ENCODE results near the gene POU2AF3. TPM values are rescaled to one million over a fixed set of nuclear protein-coding genes. Genes with fewer than 3 reads are reported as not detected.

POU2AF3 gene
- total and polyA plus RNA-seq, 3 experiments from 2014 or later = not detected

DNA sequence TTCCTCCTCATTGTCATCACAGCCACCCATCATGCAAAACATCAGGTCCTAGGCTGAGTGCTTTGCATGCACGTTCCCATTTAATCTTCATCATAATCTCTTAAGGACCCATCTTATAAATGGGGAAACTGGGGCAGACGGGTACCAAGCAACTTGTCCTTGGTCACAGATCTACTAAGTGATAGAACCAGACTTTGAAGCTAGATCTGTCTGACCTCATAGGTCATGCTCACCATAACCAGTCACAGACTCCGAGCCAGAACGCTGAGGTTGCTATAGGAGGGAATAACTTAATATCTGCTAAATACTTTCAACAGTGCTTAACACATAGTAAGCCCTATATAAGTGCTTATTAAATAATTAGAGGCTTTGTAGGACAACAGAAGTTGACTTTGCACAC lies 37.7 kb downstream of the POU2AF3 start:
- DNase-seq = no peak
- Mint-ChIP-seq H3K4me3 (no peak overlapping the region), H3K36me3 (peaks cover 0 to 5% (median 0%) of the 10 kb centered on the region in 3 donors), H3K9me3 (peaks cover 4 to 13% (median 6%) of the 10 kb centered on the region in 5 donors), H3K27me3 (peaks cover 3 to 9% of the 10 kb centered on the region in 2 donors), H3K4me1 (no peaks in the 10 kb centered on the region), H3K27ac (no peak overlapping the region)
- no peaks in the 10 kb centered on the region for H3K4me1 ChIP-seq (ENCODE audit: insufficient read depth, low read length)
- H3K9me3 ChIP-seq (ENCODE audit: low read length) = no peaks in the 10 kb centered on the region
- POLR2A ChIA-PET = no interaction called here
- no peaks in the 10 kb centered on the region for H3K36me3 ChIP-seq (ENCODE audit: insufficient read depth, low read length)
- no peak overlapping the region for H3K27ac ChIP-seq (ENCODE audit: low read depth, low read length)
- no peak overlapping the region for H3K4me3 ChIP-seq (ENCODE audit: low read length)
- CTCF ChIA-PET = no interaction called here
- H3K27me3 ChIP-seq (ENCODE audit: insufficient read depth, low read length, poor library complexity, severe bottlenecking) = no peaks in the 10 kb centered on the region

DNA sequence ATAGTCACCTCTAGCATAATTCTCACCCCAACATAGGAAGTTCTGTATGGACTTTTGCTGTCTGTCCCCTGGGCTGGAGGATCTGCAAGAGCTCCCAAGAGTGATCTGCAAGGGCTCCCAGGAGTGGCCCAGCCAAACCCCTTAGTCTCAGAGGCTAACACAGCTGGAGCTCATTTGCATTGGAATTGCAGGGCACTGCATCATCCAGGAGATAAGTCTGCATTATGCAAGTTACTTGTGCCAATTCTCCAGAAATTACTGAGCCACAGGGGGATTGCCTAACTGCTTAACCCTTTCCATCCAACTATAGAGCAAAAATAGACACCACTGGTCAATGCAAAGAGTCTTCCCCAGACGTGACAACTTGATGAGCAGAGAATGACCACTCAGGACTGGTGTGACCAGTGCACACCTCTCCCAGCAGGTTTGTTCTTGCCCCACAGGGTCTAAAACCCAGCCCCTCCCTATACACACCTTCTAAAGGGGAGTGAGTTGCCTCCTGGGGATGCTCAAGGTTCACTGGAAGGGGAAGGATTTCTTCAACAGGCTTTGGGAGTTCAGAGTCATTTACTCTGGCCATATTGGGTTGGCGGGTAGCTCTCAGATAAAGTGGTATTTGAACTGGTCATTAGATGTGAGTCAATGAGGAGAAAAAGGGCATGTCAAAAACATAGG lies 38.4 kb downstream of the POU2AF3 start:
- H3K9me3 Mint-ChIP-seq = peaks cover 4 to 13% (median 6%) of the 10 kb centered on the region in 5 donors
- Histone ChIP-seq H3K9me3 (ENCODE audit: low read length) (no peaks in the 10 kb centered on the region), H3K4me1 (ENCODE audit: insufficient read depth, low read length) (no peaks in the 10 kb centered on the region), H3K4me3 (ENCODE audit: low read length) (no peak overlapping the region), H3K27me3 (ENCODE audit: insufficient read depth, low read length, poor library complexity, severe bottlenecking) (no peaks in the 10 kb centered on the region), H3K36me3 (ENCODE audit: insufficient read depth, low read length) (no peaks in the 10 kb centered on the region), H3K27ac (ENCODE audit: low read depth, low read length) (no peak overlapping the region)
- no peaks in the 10 kb centered on the region for H3K4me1 Mint-ChIP-seq
- no peak overlapping the region for H3K4me3 Mint-ChIP-seq
- H3K36me3 Mint-ChIP-seq = peaks cover 0 to 5% (median 0%) of the 10 kb centered on the region in 3 donors
- ChIA-PET POLR2A (no interaction called here), CTCF (no interaction called here)
- peaks cover 3 to 9% of the 10 kb centered on the region in 2 donors for H3K27me3 Mint-ChIP-seq
- DNase-seq = no peak
- H3K27ac Mint-ChIP-seq = no peak overlapping the region

- peaks cover 4 to 13% (median 6%) of the 10 kb centered on the region in 5 donors for H3K9me3 Mint-ChIP-seq
- no peaks in the 10 kb centered on the region for H3K27me3 Mint-ChIP-seq
- H3K4me1 ChIP-seq (ENCODE audit: insufficient read depth, low read length) = no peaks in the 10 kb centered on the region
- H3K4me3 Mint-ChIP-seq = no peak overlapping the region
- H3K27me3 ChIP-seq (ENCODE audit: insufficient read depth, low read length, poor library complexity, severe bottlenecking) = no peaks in the 10 kb centered on the region
- no peak overlapping the region for H3K4me3 ChIP-seq (ENCODE audit: low read length)
- CTCF ChIA-PET = no interaction called here
- no peak overlapping the region for H3K27ac ChIP-seq (ENCODE audit: low read depth, low read length)
- peaks cover 0 to 5% (median 0%) of the 10 kb centered on the region in 3 donors for H3K36me3 Mint-ChIP-seq
- no peaks in the 10 kb centered on the region for H3K9me3 ChIP-seq (ENCODE audit: low read length)
- DNase-seq = no peak
- H3K27ac Mint-ChIP-seq = no peak overlapping the region
- H3K36me3 ChIP-seq (ENCODE audit: insufficient read depth, low read length) = no peaks in the 10 kb centered on the region
- POLR2A ChIA-PET = no interaction called here
- H3K4me1 Mint-ChIP-seq = no peaks in the 10 kb centered on the region
Measured at GRCh38 chr11:111339758-111340388, 41.5 kb downstream of the POU2AF3 start.

DNA sequence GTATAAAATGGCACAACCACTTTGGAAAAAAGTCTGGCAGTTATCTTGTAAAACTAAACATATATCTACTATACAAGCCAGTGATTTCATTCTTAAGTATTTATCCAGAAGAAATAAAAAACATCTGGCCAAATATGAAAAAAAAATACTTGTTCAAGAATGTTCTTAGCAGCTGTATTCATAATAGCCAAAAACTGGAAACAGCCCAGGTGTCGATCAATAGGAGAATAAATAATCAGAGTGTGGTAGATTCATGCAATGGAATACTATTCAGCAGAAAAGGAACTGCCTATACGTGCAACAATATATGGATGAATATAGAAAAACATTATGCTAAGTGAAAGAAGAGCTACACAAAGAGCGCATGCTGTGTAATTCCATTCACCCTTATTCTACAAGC lies 44.0 kb downstream of the POU2AF3 start:
- H3K36me3 ChIP-seq (ENCODE audit: insufficient read depth, low read length) = no peaks in the 10 kb centered on the region
- H3K4me1 ChIP-seq (ENCODE audit: insufficient read depth, low read length) = no peaks in the 10 kb centered on the region
- peaks cover 4 to 13% (median 6%) of the 10 kb centered on the region in 5 donors for H3K9me3 Mint-ChIP-seq
- no peak overlapping the region for H3K4me3 Mint-ChIP-seq
- no peak overlapping the region for H3K27ac Mint-ChIP-seq
- H3K27me3 ChIP-seq (ENCODE audit: insufficient read depth, low read length, poor library complexity, severe bottlenecking) = no peaks in the 10 kb centered on the region
- no peaks in the 10 kb centered on the region for H3K9me3 ChIP-seq (ENCODE audit: low read length)
- peaks cover 0 to 5% (median 0%) of the 10 kb centered on the region in 3 donors for H3K36me3 Mint-ChIP-seq
- no peak for DNase-seq
- H3K4me1 Mint-ChIP-seq = no peaks in the 10 kb centered on the region
- CTCF ChIA-PET = no interaction called here
- peaks cover 0 to 14% of the 10 kb centered on the region in 2 donors for H3K27me3 Mint-ChIP-seq
- no peak overlapping the region for H3K4me3 ChIP-seq (ENCODE audit: low read length)
- POLR2A ChIA-PET = no interaction called here
- no peak overlapping the region for H3K27ac ChIP-seq (ENCODE audit: low read depth, low read length)

GRCh38 chr11:111344032-111344431 lies 45.7 kb downstream of the POU2AF3 start:
- H3K4me1 ChIP-seq (ENCODE audit: insufficient read depth, low read length) = no peaks in the 10 kb centered on the region
- ChIA-PET POLR2A (no interaction called here), CTCF (no interaction called here)
- no peak overlapping the region for H3K27ac ChIP-seq (ENCODE audit: low read depth, low read length)
- H3K36me3 ChIP-seq (ENCODE audit: insufficient read depth, low read length) = no peaks in the 10 kb centered on the region
- H3K9me3 ChIP-seq (ENCODE audit: low read length) = no peaks in the 10 kb centered on the region
- DNase-seq = no peak
- H3K4me3 ChIP-seq (ENCODE audit: low read length) = no peak overlapping the region
- H3K27me3 Mint-ChIP-seq = peaks cover 0 to 14% of the 10 kb centered on the region in 2 donors
- no peaks in the 10 kb centered on the region for H3K27me3 ChIP-seq (ENCODE audit: insufficient read depth, low read length, poor library complexity, severe bottlenecking)
- H3K4me1 Mint-ChIP-seq = no peaks in the 10 kb centered on the region
- H3K36me3 Mint-ChIP-seq = peaks cover 0 to 5% (median 0%) of the 10 kb centered on the region in 3 donors
- no peak overlapping the region for H3K4me3 Mint-ChIP-seq
- H3K9me3 Mint-ChIP-seq = peaks cover 4 to 13% (median 6%) of the 10 kb centered on the region in 5 donors
- no peak overlapping the region for H3K27ac Mint-ChIP-seq

DNA sequence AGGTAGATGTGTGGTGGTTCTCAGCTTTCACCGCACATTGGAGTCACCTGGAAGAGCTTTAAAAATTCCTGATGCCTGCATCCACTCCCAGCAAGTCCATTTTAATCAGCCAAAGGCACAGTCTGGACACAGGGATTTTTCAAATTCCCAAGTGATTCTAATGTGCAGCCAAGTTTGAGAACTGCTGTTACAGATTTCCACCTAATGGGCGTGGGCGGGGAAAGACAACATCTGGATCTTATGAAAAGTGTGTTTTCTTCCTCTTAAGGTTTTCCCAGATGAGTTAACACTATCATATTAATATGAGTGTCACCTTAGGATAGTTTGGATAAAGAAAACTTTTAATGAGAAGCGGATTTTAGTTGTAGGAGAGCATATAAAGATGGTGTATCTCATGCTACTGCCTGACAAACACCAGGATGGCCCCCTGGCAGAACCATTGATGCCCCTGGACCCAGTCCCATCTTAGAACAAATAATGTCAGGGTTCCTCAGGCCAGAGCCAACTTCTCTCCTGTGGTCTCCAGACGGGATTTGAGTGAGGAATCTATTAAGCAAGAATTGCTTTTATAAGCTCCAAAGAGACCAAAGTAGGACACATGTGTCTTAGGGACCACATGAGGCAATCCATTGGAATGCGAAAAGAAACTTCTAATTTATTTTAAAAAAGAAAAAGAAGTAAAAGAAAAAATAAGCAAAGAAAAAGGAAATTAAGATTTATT lies 48.8 kb downstream of the POU2AF3 start:
- no peak overlapping the region for H3K4me3 Mint-ChIP-seq
- Histone ChIP-seq H3K4me1 (ENCODE audit: insufficient read depth, low read length) (no peaks in the 10 kb centered on the region), H3K4me3 (ENCODE audit: low read length) (no peak overlapping the region), H3K27me3 (ENCODE audit: insufficient read depth, low read length, poor library complexity, severe bottlenecking) (no peaks in the 10 kb centered on the region), H3K27ac (ENCODE audit: low read depth, low read length) (no peak overlapping the region), H3K9me3 (ENCODE audit: low read length) (no peaks in the 10 kb centered on the region), H3K36me3 (ENCODE audit: insufficient read depth, low read length) (no peaks in the 10 kb centered on the region)
- peaks cover 0 to 17% of the 10 kb centered on the region in 2 donors for H3K27me3 Mint-ChIP-seq
- no peaks in the 10 kb centered on the region for H3K4me1 Mint-ChIP-seq
- no peak overlapping the region for H3K27ac Mint-ChIP-seq
- no peaks in the 10 kb centered on the region for H3K9me3 Mint-ChIP-seq
- ChIA-PET CTCF (no interaction called here), POLR2A (no interaction called here)
- no peaks in the 10 kb centered on the region for H3K36me3 Mint-ChIP-seq
- no peak for DNase-seq

- H3K4me1 Mint-ChIP-seq = no peaks in the 10 kb centered on the region
- no peak overlapping the region for H3K27ac Mint-ChIP-seq
Measured at GRCh38 chr11:111347723-111348115, 49.4 kb downstream of the POU2AF3 start.

GRCh38 chr11:111348147-111348546 lies 49.8 kb downstream of the POU2AF3 start:
- no peaks in the 10 kb centered on the region for H3K4me1 ChIP-seq (ENCODE audit: insufficient read depth, low read length)
- no peak overlapping the region for H3K4me3 ChIP-seq (ENCODE audit: low read length)
- Mint-ChIP-seq H3K4me1 (no peaks in the 10 kb centered on the region), H3K27me3 (peaks cover 0 to 17% of the 10 kb centered on the region in 2 donors), H3K9me3 (no peaks in the 10 kb centered on the region), H3K36me3 (no peaks in the 10 kb centered on the region), H3K4me3 (no peak overlapping the region), H3K27ac (no peak overlapping the region)
- POLR2A ChIA-PET = no interaction called here
- H3K9me3 ChIP-seq (ENCODE audit: low read length) = no peaks in the 10 kb centered on the region
- CTCF ChIA-PET = no interaction called here
- DNase-seq = no peak
- H3K36me3 ChIP-seq (ENCODE audit: insufficient read depth, low read length) = no peaks in the 10 kb centered on the region
- H3K27me3 ChIP-seq (ENCODE audit: insufficient read depth, low read length, poor library complexity, severe bottlenecking) = no peaks in the 10 kb centered on the region
- H3K27ac ChIP-seq (ENCODE audit: low read depth, low read length) = no peak overlapping the region

More at GRCh38 chr11:111347723-111348115, 49.4 kb downstream of the POU2AF3 start:
- no peak overlapping the region for H3K4me3 ChIP-seq (ENCODE audit: low read length)
- H3K36me3 ChIP-seq (ENCODE audit: insufficient read depth, low read length) = no peaks in the 10 kb centered on the region
- H3K4me1 ChIP-seq (ENCODE audit: insufficient read depth, low read length) = no peaks in the 10 kb centered on the region
- Mint-ChIP-seq H3K9me3 (no peaks in the 10 kb centered on the region), H3K36me3 (no peaks in the 10 kb centered on the region), H3K4me3 (no peak overlapping the region), H3K27me3 (peaks cover 0 to 17% of the 10 kb centered on the region in 2 donors)
- no peak overlapping the region for H3K27ac ChIP-seq (ENCODE audit: low read depth, low read length)
- POLR2A ChIA-PET = no interaction called here
- no peak for DNase-seq
- H3K27me3 ChIP-seq (ENCODE audit: insufficient read depth, low read length, poor library complexity, severe bottlenecking) = no peaks in the 10 kb centered on the region
- no peaks in the 10 kb centered on the region for H3K9me3 ChIP-seq (ENCODE audit: low read length)
- CTCF ChIA-PET = no interaction called here
